ENCODE measurements around the gene ZNF823. TPM values are rescaled to one million over a fixed set of nuclear protein-coding genes. Genes with fewer than 3 reads are reported as not detected.
"Not testable (repeated sequence)": the region's sequence is repeated elsewhere in the genome, so short reads cannot be mapped to it uniquely, and the experiment has no call there.

The ZNF823 gene
- 5.9 and 8.8 TPM in 2 replicates for total RNA-seq (2014; rRNA removed; shearing (Covaris generic); ENCODE audit: low replicate concordance)

DNA sequence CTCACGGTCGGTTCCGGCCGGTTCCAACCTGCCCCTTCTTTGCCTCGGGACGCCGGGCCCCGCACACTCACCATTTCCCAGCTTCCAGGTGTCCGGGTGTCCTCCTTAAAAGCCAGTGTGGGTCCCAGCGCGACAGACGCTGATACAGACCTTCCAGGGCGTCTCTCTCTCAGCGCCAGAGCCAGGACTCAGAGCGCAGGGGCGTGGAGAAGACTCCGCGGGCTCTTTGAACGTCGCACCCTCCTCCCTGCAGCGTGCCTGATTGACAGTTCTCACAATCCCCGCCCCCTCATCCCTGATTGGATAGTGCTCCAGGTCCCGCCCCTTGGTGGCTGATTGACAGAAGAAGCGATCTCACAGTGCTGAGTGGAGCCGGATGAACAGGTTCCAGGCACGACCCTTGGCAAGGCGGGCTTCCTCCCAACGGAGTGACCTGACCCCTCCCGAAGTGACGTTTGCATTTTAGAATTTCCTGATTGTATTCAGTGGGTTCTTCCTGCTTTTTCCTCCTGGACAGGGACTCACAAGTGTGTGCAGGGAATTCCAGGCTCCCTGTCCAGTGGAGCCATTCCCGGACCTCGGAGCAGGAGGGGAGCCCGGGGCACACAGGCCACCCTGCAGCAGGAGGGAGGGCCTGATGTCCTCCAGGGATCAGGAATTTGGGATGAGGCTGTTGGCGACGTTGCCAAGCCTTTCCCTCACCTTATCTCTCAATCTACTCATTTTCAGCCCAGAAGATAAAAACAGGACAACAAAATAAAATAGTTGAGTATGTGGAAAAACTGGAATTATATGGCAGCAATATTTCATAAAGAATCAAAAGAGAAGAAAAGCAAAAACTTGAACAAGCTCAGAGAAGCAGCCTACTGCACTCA is at the start of gene ZNF823:
ZNF823 (minus strand) TSS at position 201 of the 875 bp plus-strand sequence; CDS start at position 74, 127 bp downstream.
- Histone ChIP-seq H3K4me2 (ENCODE audit: low read depth, low read length, poor library complexity, severe bottlenecking) (peak within 1 kb of the TSS; percentile 99), H3K9me3 (ENCODE audit: low read length) (no peaks in the 10 kb centered on the region), H2AFZ (ENCODE audit: low read length) (peak within 1 kb of the TSS; percentile 97), H3K9ac (ENCODE audit: low read length) (peak within 1 kb of the TSS; percentile 93), H3K36me3 (ENCODE audit: insufficient read depth, low read length) (no peaks in the 10 kb centered on the region), H3K9me2 (replicated peaks; ENCODE audit: insufficient read depth, low read length) (no peaks in the 10 kb centered on the region), H3K27me3 (ENCODE audit: low read length) (no peaks in the 10 kb centered on the region), H3K27ac (ENCODE audit: low read length) (no peak within 1 kb of the TSS), H4K20me1 (ENCODE audit: insufficient read depth, low read depth, low read length) (no peaks in the 10 kb centered on the region), H3K4me3 (ENCODE audit: low read length) (peak within 1 kb of the TSS; percentile 100), H3K79me2 (ENCODE audit: low read length) (peaks cover 14% of the 10 kb centered on the region), H3K4me1 (ENCODE audit: low read length) (peaks cover 23% of the 10 kb centered on the region)
- DNase-seq, result peak; percentile 99

- no peak for DNase-seq
- Histone ChIP-seq H3K4me1 (ENCODE audit: low read length) (no peaks in the 10 kb centered on the region), H3K36me3 (ENCODE audit: insufficient read depth, low read length) (peaks cover 10% of the 10 kb centered on the region), H4K20me1 (ENCODE audit: insufficient read depth, low read depth, low read length) (no peaks in the 10 kb centered on the region), H2AFZ (ENCODE audit: low read length) (no peak overlapping the region), H3K9me3 (ENCODE audit: low read length) (peaks cover 31% of the 10 kb centered on the region), H3K27me3 (ENCODE audit: low read length) (no peaks in the 10 kb centered on the region), H3K4me2 (ENCODE audit: low read depth, low read length, poor library complexity, severe bottlenecking) (no peak overlapping the region), H3K9me2 (replicated peaks; ENCODE audit: insufficient read depth, low read length) (no peaks in the 10 kb centered on the region), H3K9ac (ENCODE audit: low read length) (no peak overlapping the region), H3K79me2 (ENCODE audit: low read length) (no peaks in the 10 kb centered on the region), H3K27ac (ENCODE audit: low read length) (no peak overlapping the region), H3K4me3 (ENCODE audit: low read length) (no peak overlapping the region)
Measured at GRCh38 chr19:11787536-11787935, 48.8 kb upstream of the ZNF823 start.

DNA sequence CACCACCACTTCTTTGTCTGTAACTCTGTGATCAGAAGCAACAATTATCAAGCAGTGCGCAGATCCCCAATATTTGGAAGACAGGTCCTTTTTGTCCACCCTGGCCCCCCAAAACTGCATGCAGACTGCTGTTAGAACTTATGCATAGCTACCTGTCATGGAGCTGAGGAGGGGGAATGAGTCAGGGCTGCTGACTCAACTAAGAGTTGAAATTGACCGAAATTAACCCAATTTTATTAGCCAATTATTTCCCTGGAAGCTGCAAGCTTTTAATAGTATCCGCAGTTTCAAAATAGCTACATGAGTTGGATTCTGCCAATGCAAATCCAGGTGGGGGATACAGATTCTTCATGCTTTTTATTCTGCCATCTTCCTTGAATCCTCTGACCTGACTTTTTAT is 45.6 kb upstream of the ZNF823 start:
- Histone ChIP-seq H3K9me2 (replicated peaks; ENCODE audit: insufficient read depth, low read length) (no peaks in the 10 kb centered on the region), H3K4me3 (ENCODE audit: low read length) (no peak overlapping the region), H3K9ac (ENCODE audit: low read length) (no peak overlapping the region), H3K36me3 (ENCODE audit: insufficient read depth, low read length) (peaks cover 38% of the 10 kb centered on the region), H2AFZ (ENCODE audit: low read length) (no peak overlapping the region), H3K9me3 (ENCODE audit: low read length) (peaks cover 53% of the 10 kb centered on the region), H3K4me2 (ENCODE audit: low read depth, low read length, poor library complexity, severe bottlenecking) (no peak overlapping the region), H3K27me3 (ENCODE audit: low read length) (no peaks in the 10 kb centered on the region), H4K20me1 (ENCODE audit: insufficient read depth, low read depth, low read length) (no peaks in the 10 kb centered on the region), H3K79me2 (ENCODE audit: low read length) (no peaks in the 10 kb centered on the region), H3K27ac (ENCODE audit: low read length) (no peak overlapping the region), H3K4me1 (ENCODE audit: low read length) (no peaks in the 10 kb centered on the region)
- DNase-seq, result no peak

GRCh38 chr19:11783767-11784166 is 45.0 kb upstream of the ZNF823 start:
- no peak overlapping the region for H3K4me3 ChIP-seq (ENCODE audit: low read length)
- peaks cover 52% of the 10 kb centered on the region for H3K9me3 ChIP-seq (ENCODE audit: low read length)
- peaks cover 42% of the 10 kb centered on the region for H3K36me3 ChIP-seq (ENCODE audit: insufficient read depth, low read length)
- no peaks in the 10 kb centered on the region for H3K9me2 ChIP-seq (replicated peaks; ENCODE audit: insufficient read depth, low read length)
- H3K4me2 ChIP-seq (ENCODE audit: low read depth, low read length, poor library complexity, severe bottlenecking), result no peak overlapping the region
- H4K20me1 ChIP-seq (ENCODE audit: insufficient read depth, low read depth, low read length), result no peaks in the 10 kb centered on the region
- H3K4me1 ChIP-seq (ENCODE audit: low read length), result no peaks in the 10 kb centered on the region
- no peak overlapping the region for H2AFZ ChIP-seq (ENCODE audit: low read length)
- H3K79me2 ChIP-seq (ENCODE audit: low read length), result no peaks in the 10 kb centered on the region
- H3K27ac ChIP-seq (ENCODE audit: low read length), result no peak overlapping the region
- no peaks in the 10 kb centered on the region for H3K27me3 ChIP-seq (ENCODE audit: low read length)
- no peak for DNase-seq
- no peak overlapping the region for H3K9ac ChIP-seq (ENCODE audit: low read length)

- H3K4me3 ChIP-seq (ENCODE audit: low read length), result no peak overlapping the region
- H3K9me3 ChIP-seq (ENCODE audit: low read length), result peaks cover 53% of the 10 kb centered on the region
- H3K36me3 ChIP-seq (ENCODE audit: insufficient read depth, low read length), result peaks cover 59% of the 10 kb centered on the region
- no peaks in the 10 kb centered on the region for H3K9me2 ChIP-seq (replicated peaks; ENCODE audit: insufficient read depth, low read length)
- no peak for DNase-seq
- no peak overlapping the region for H3K9ac ChIP-seq (ENCODE audit: low read length)
- H4K20me1 ChIP-seq (ENCODE audit: insufficient read depth, low read depth, low read length), result no peaks in the 10 kb centered on the region
- H3K27ac ChIP-seq (ENCODE audit: low read length), result no peak overlapping the region
- H3K4me2 ChIP-seq (ENCODE audit: low read depth, low read length, poor library complexity, severe bottlenecking), result no peak overlapping the region
- H3K79me2 ChIP-seq (ENCODE audit: low read length), result no peaks in the 10 kb centered on the region
- no peaks in the 10 kb centered on the region for H3K4me1 ChIP-seq (ENCODE audit: low read length)
- no peaks in the 10 kb centered on the region for H3K27me3 ChIP-seq (ENCODE audit: low read length)
- H2AFZ ChIP-seq (ENCODE audit: low read length), result no peak overlapping the region
Measured at GRCh38 chr19:11781295-11782057, 42.7 kb upstream of the ZNF823 start.

- H3K4me2 ChIP-seq (ENCODE audit: low read depth, low read length, poor library complexity, severe bottlenecking), result no peak overlapping the region
- no peaks in the 10 kb centered on the region for H3K27me3 ChIP-seq (ENCODE audit: low read length)
- H3K9ac ChIP-seq (ENCODE audit: low read length), result no peak overlapping the region
- H2AFZ ChIP-seq (ENCODE audit: low read length), result no peak overlapping the region
- H3K27ac ChIP-seq (ENCODE audit: low read length), result no peak overlapping the region
- no peaks in the 10 kb centered on the region for H3K4me1 ChIP-seq (ENCODE audit: low read length)
- no peaks in the 10 kb centered on the region for H4K20me1 ChIP-seq (ENCODE audit: insufficient read depth, low read depth, low read length)
- no peak for DNase-seq
- H3K79me2 ChIP-seq (ENCODE audit: low read length), result no peaks in the 10 kb centered on the region
- H3K9me2 ChIP-seq (replicated peaks; ENCODE audit: insufficient read depth, low read length), result no peaks in the 10 kb centered on the region
- H3K36me3 ChIP-seq (ENCODE audit: insufficient read depth, low read length), result peaks cover 59% of the 10 kb centered on the region
- H3K9me3 ChIP-seq (ENCODE audit: low read length), result peaks cover 60% of the 10 kb centered on the region
- H3K4me3 ChIP-seq (ENCODE audit: low read length), result no peak overlapping the region
Measured at GRCh38 chr19:11780431-11781020, 41.8 kb upstream of the ZNF823 start.

GRCh38 chr19:11776669-11777068 is 37.9 kb upstream of the ZNF823 start:
- H3K79me2 ChIP-seq (ENCODE audit: low read length); H3K27me3 ChIP-seq (ENCODE audit: low read length); H3K9ac ChIP-seq (ENCODE audit: low read length); DNase-seq; H2AFZ ChIP-seq (ENCODE audit: low read length); H3K9me2 ChIP-seq (replicated peaks; ENCODE audit: insufficient read depth, low read length); H3K4me3 ChIP-seq (ENCODE audit: low read length); H3K4me1 ChIP-seq (ENCODE audit: low read length); H4K20me1 ChIP-seq (ENCODE audit: insufficient read depth, low read depth, low read length); H3K4me2 ChIP-seq (ENCODE audit: low read depth, low read length, poor library complexity, severe bottlenecking); H3K27ac ChIP-seq (ENCODE audit: low read length): not testable (repeated sequence)
- Histone ChIP-seq H3K36me3 (ENCODE audit: insufficient read depth, low read length) (peaks cover 43% of the 10 kb centered on the region), H3K9me3 (ENCODE audit: low read length) (peaks cover 49% of the 10 kb centered on the region)

DNA sequence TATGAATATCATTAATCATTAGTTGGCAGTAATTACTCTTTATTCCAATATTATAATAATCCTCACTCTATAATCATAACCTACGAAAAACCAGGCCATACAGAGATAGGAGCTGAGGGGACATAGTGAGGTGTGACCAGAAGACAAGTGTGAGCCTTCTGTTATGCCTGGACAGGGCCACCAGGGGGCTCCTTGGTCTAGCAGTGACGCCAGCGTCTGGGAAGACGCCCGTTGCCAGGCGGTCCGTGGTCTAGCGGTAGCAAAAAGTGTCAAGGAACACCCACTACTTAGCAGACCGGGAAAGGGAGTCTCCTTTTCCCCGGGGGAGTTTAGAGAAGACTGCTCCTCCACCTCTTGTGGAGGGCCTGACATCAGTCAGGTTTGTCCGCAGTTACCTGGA is 32.8 kb upstream of the ZNF823 start:
- not testable (repeated sequence) for H3K9me2 ChIP-seq (replicated peaks; ENCODE audit: insufficient read depth, low read length); H3K27me3 ChIP-seq (ENCODE audit: low read length); H4K20me1 ChIP-seq (ENCODE audit: insufficient read depth, low read depth, low read length); H3K4me2 ChIP-seq (ENCODE audit: low read depth, low read length, poor library complexity, severe bottlenecking); H3K4me3 ChIP-seq (ENCODE audit: low read length); H2AFZ ChIP-seq (ENCODE audit: low read length); H3K27ac ChIP-seq (ENCODE audit: low read length); H3K9ac ChIP-seq (ENCODE audit: low read length)
- DNase-seq, result peak; percentile 58
- Histone ChIP-seq H3K79me2 (ENCODE audit: low read length) (peaks cover 40% of the 10 kb centered on the region), H3K36me3 (ENCODE audit: insufficient read depth, low read length) (peaks cover 14% of the 10 kb centered on the region; the same call in 1 of the 2 replicates), H3K4me1 (ENCODE audit: low read length) (peaks cover 13% of the 10 kb centered on the region), H3K9me3 (ENCODE audit: low read length) (peaks cover 35% of the 10 kb centered on the region)
